ENCODE measurements around the gene PARP9.
"Not testable (repeated sequence)": the region's sequence is repeated elsewhere in the genome, so short reads cannot be mapped to it uniquely, and the experiment has no call there.

The PARP9 gene

GRCh38 chr3:122516846-122517360 is 47.2 kb downstream of the PARP9 start:
- no peak for DNase-seq

- no peak for DNase-seq
Measured at GRCh38 chr3:122515870-122516269, 48.2 kb downstream of the PARP9 start.

GRCh38 chr3:122515020-122515468 is 49.1 kb downstream of the PARP9 start:
- no peak for DNase-seq

GRCh38 chr3:122514123-122515019 is 49.7 kb downstream of the PARP9 start, which contains the start of gene KPNA1:
Gene KPNA1, minus strand, starts transcription at chr3:122514939. Its CDS starts 18,374 bp downstream, at chr3:122496565.
- DNase-seq, result peak; percentile 86

- DNase-seq, result no peak
Measured at GRCh38 chr3:122513386-122514122, 50.5 kb downstream of the PARP9 start.

- no peak for DNase-seq
Measured at GRCh38 chr3:122512284-122512683, 51.8 kb downstream of the PARP9 start.

GRCh38 chr3:122510878-122511535 is 53.1 kb downstream of the PARP9 start:
- no peak for DNase-seq

GRCh38 chr3:122508944-122509343 is 55.2 kb downstream of the PARP9 start:
- DNase-seq, result not testable (repeated sequence)

GRCh38 chr3:122508135-122508914 is 55.8 kb downstream of the PARP9 start:
- DNase-seq, result no peak

- no peak for DNase-seq
Measured at GRCh38 chr3:122506450-122506849, 57.6 kb downstream of the PARP9 start.

- no peak for DNase-seq
Measured at GRCh38 chr3:122505676-122506075, 58.4 kb downstream of the PARP9 start.

- DNase-seq, result no peak
Measured at GRCh38 chr3:122502941-122503340, 61.2 kb downstream of the PARP9 start.

- DNase-seq, result no peak
Measured at GRCh38 chr3:122502139-122502538, 62.0 kb downstream of the PARP9 start.

GRCh38 chr3:122500964-122501363 is 63.1 kb downstream of the PARP9 start:
- DNase-seq, result not testable (repeated sequence)

GRCh38 chr3:122498152-122498551 is 65.9 kb downstream of the PARP9 start:
- DNase-seq, result no peak

- peak; percentile 90 for DNase-seq
Measured at GRCh38 chr3:122497425-122497824, 66.7 kb downstream of the PARP9 start.

GRCh38 chr3:122496508-122496907 is 67.6 kb downstream of the PARP9 start:
- DNase-seq, result no peak

GRCh38 chr3:122493296-122493695 is 70.8 kb downstream of the PARP9 start:
- DNase-seq, result peak; percentile 90

GRCh38 chr3:122488262-122488973 is 75.7 kb downstream of the PARP9 start:
- DNase-seq, result no peak

GRCh38 chr3:122484985-122485384 is 79.1 kb downstream of the PARP9 start:
- DNase-seq, result peak; percentile 39

- no peak for DNase-seq
Measured at GRCh38 chr3:122481390-122481789, 82.7 kb downstream of the PARP9 start.
